Measurements from ENCODE around the gene CLK3.

The CLK3 gene

GRCh38 chr15:74615508-74616365, at the start of gene CLK3:
TSS of gene CLK3 (plus strand) at chr15:74615836. CDS start at chr15:74619197, 3,361 bp downstream.
- Histone ChIP-seq H3K27ac (ENCODE audit: low read length) (peak within 1 kb of the TSS; percentile 98), H3K4me1 (ENCODE audit: control insufficient read depth in 1 of 2, insufficient read depth in 2 of 2, low read length in 2 of 2) (peaks cover 6 to 32% of the 10 kb centered on the region in 2 donors), H3K4me3 (ENCODE audit: low read depth in 1 of 2, low read length in 2 of 2) (peak within 1 kb of the TSS; percentile 89 to 94)

GRCh38 chr15:74568594-74568993, 47.0 kb upstream of the CLK3 start:
- peaks cover 11 to 12% of the 10 kb centered on the region in 2 donors for H3K36me3 ChIP-seq (ENCODE audit: control insufficient read depth in 1 of 2, insufficient read depth in 2 of 2, low read length in 2 of 2)
- H3K27ac ChIP-seq (ENCODE audit: low read length): no peak overlapping the region
- H3K27me3 ChIP-seq (ENCODE audit: low read depth, low read length): no peaks in the 10 kb centered on the region
- no peaks in the 10 kb centered on the region for H3K9me3 ChIP-seq (ENCODE audit: control insufficient read depth in 1 of 2, low read length in 2 of 2)
- peaks cover 0 to 4% of the 10 kb centered on the region in 2 donors for H3K4me1 ChIP-seq (ENCODE audit: control insufficient read depth in 1 of 2, insufficient read depth in 2 of 2, low read length in 2 of 2)
- H3K4me3 ChIP-seq (ENCODE audit: low read depth in 1 of 2, low read length in 2 of 2): no peak overlapping the region

More at GRCh38 chr15:74615508-74616365, at the start of gene CLK3:
- Histone ChIP-seq H3K27me3 (ENCODE audit: low read depth, low read length) (no peaks in the 10 kb centered on the region), H3K36me3 (ENCODE audit: control insufficient read depth in 1 of 2, insufficient read depth in 2 of 2, low read length in 2 of 2) (peaks cover 16 to 19% of the 10 kb centered on the region in 2 donors), H3K9me3 (ENCODE audit: control insufficient read depth in 1 of 2, low read length in 2 of 2) (no peaks in the 10 kb centered on the region)

DNA sequence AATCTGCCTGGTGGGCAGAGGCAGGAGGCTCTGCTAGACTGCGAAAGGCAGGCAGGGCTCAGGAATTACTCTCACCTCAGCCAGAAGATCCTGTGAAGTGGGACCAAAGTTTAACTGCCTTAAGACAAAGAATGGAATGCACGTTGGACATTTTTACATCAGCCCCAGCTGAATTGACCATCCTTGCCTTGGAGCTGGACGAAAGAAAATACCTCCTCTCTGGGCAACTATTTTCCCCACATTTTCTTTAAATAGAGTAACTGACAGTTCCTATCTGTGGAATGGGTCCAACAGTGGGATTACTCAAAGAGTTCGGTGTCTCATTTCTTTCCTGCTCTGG, 45.9 kb upstream of the CLK3 start:
- H3K36me3 ChIP-seq (ENCODE audit: control insufficient read depth in 1 of 2, insufficient read depth in 2 of 2, low read length in 2 of 2): peaks cover 17 to 21% of the 10 kb centered on the region in 2 donors
- no peaks in the 10 kb centered on the region for H3K9me3 ChIP-seq (ENCODE audit: control insufficient read depth in 1 of 2, low read length in 2 of 2)
- H3K27ac ChIP-seq (ENCODE audit: low read length): no peak overlapping the region
- no peak overlapping the region for H3K4me3 ChIP-seq (ENCODE audit: low read depth in 1 of 2, low read length in 2 of 2)
- H3K4me1 ChIP-seq (ENCODE audit: control insufficient read depth in 1 of 2, insufficient read depth in 2 of 2, low read length in 2 of 2): peaks cover 0 to 4% of the 10 kb centered on the region in 2 donors
- H3K27me3 ChIP-seq (ENCODE audit: low read depth, low read length): no peaks in the 10 kb centered on the region

GRCh38 chr15:74571191-74571590, 44.4 kb upstream of the CLK3 start:
- no peak overlapping the region for H3K27ac ChIP-seq (ENCODE audit: low read length)
- peaks cover 24 to 34% of the 10 kb centered on the region in 2 donors for H3K36me3 ChIP-seq (ENCODE audit: control insufficient read depth in 1 of 2, insufficient read depth in 2 of 2, low read length in 2 of 2)

GRCh38 chr15:74573987-74574386, 41.6 kb upstream of the CLK3 start:
- H3K9me3 ChIP-seq (ENCODE audit: control insufficient read depth in 1 of 2, low read length in 2 of 2): no peaks in the 10 kb centered on the region
- no peak overlapping the region for H3K27ac ChIP-seq (ENCODE audit: low read length)
- no peaks in the 10 kb centered on the region for H3K27me3 ChIP-seq (ENCODE audit: low read depth, low read length)
- no peak overlapping the region for H3K4me3 ChIP-seq (ENCODE audit: low read depth in 1 of 2, low read length in 2 of 2)
- H3K4me1 ChIP-seq (ENCODE audit: control insufficient read depth in 1 of 2, insufficient read depth in 2 of 2, low read length in 2 of 2): peaks cover 0 to 4% of the 10 kb centered on the region in 2 donors
- H3K36me3 ChIP-seq (ENCODE audit: control insufficient read depth in 1 of 2, insufficient read depth in 2 of 2, low read length in 2 of 2): peaks cover 24 to 42% of the 10 kb centered on the region in 2 donors

More at GRCh38 chr15:74571191-74571590, 44.4 kb upstream of the CLK3 start:
- H3K4me3 ChIP-seq (ENCODE audit: low read depth in 1 of 2, low read length in 2 of 2): no peak overlapping the region
- peaks cover 0 to 4% of the 10 kb centered on the region in 2 donors for H3K4me1 ChIP-seq (ENCODE audit: control insufficient read depth in 1 of 2, insufficient read depth in 2 of 2, low read length in 2 of 2)
- H3K27me3 ChIP-seq (ENCODE audit: low read depth, low read length): no peaks in the 10 kb centered on the region
- H3K9me3 ChIP-seq (ENCODE audit: control insufficient read depth in 1 of 2, low read length in 2 of 2): no peaks in the 10 kb centered on the region

GRCh38 chr15:74578496-74578994, 37.1 kb upstream of the CLK3 start:
- peaks cover 21 to 36% of the 10 kb centered on the region in 2 donors for H3K36me3 ChIP-seq (ENCODE audit: control insufficient read depth in 1 of 2, insufficient read depth in 2 of 2, low read length in 2 of 2)
- H3K4me1 ChIP-seq (ENCODE audit: control insufficient read depth in 1 of 2, insufficient read depth in 2 of 2, low read length in 2 of 2): no peaks in the 10 kb centered on the region

GRCh38 chr15:74579001-74579400, 36.6 kb upstream of the CLK3 start:
- no peak overlapping the region for H3K4me3 ChIP-seq (ENCODE audit: low read depth in 1 of 2, low read length in 2 of 2)
- H3K9me3 ChIP-seq (ENCODE audit: control insufficient read depth in 1 of 2, low read length in 2 of 2): no peaks in the 10 kb centered on the region
- no peaks in the 10 kb centered on the region for H3K4me1 ChIP-seq (ENCODE audit: control insufficient read depth in 1 of 2, insufficient read depth in 2 of 2, low read length in 2 of 2)
- no peak overlapping the region for H3K27ac ChIP-seq (ENCODE audit: low read length)
- peaks cover 20 to 33% of the 10 kb centered on the region in 2 donors for H3K36me3 ChIP-seq (ENCODE audit: control insufficient read depth in 1 of 2, insufficient read depth in 2 of 2, low read length in 2 of 2)
- no peaks in the 10 kb centered on the region for H3K27me3 ChIP-seq (ENCODE audit: low read depth, low read length)

More at GRCh38 chr15:74578496-74578994, 37.1 kb upstream of the CLK3 start:
- H3K9me3 ChIP-seq (ENCODE audit: control insufficient read depth in 1 of 2, low read length in 2 of 2): no peaks in the 10 kb centered on the region
- no peak overlapping the region for H3K27ac ChIP-seq (ENCODE audit: low read length)
- no peaks in the 10 kb centered on the region for H3K27me3 ChIP-seq (ENCODE audit: low read depth, low read length)
- H3K4me3 ChIP-seq (ENCODE audit: low read depth in 1 of 2, low read length in 2 of 2): no peak overlapping the region

- H3K4me3 ChIP-seq (ENCODE audit: low read depth in 1 of 2, low read length in 2 of 2): no peak overlapping the region
These were observed 34.9 kb upstream of the CLK3 start for GRCh38 chr15:74580538-74581350.

DNA sequence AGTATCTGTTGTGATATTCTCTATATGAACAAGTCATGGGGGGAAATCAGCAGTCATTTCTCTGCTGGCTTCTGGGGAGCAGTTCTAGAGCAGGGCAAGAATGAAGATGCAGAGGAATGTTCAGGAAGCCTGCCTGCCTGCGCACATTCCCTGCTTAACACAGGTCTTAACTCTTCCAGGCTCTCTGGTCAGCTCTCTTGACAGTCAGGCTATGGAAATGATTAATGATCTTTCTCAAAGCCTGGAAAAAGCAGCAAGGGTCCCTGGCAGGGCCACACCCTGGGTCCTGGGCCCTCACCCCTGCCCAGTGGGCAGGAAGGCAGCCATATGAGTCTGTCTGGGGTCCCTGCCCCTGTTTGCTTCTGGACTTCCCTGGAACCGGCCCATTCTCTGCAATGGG, 31.4 kb upstream of the CLK3 start:
- Histone ChIP-seq H3K36me3 (ENCODE audit: control insufficient read depth in 1 of 2, insufficient read depth in 2 of 2, low read length in 2 of 2) (peaks cover 6 to 8% of the 10 kb centered on the region in 2 donors), H3K9me3 (ENCODE audit: control insufficient read depth in 1 of 2, low read length in 2 of 2) (no peaks in the 10 kb centered on the region), H3K4me3 (ENCODE audit: low read depth in 1 of 2, low read length in 2 of 2) (no peak overlapping the region), H3K27ac (ENCODE audit: low read length) (no peak overlapping the region), H3K27me3 (ENCODE audit: low read depth, low read length) (no peaks in the 10 kb centered on the region), H3K4me1 (ENCODE audit: control insufficient read depth in 1 of 2, insufficient read depth in 2 of 2, low read length in 2 of 2) (no peaks in the 10 kb centered on the region)

More at GRCh38 chr15:74580538-74581350, 34.9 kb upstream of the CLK3 start:
- Histone ChIP-seq H3K4me1 (ENCODE audit: control insufficient read depth in 1 of 2, insufficient read depth in 2 of 2, low read length in 2 of 2) (no peaks in the 10 kb centered on the region), H3K27ac (ENCODE audit: low read length) (no peak overlapping the region), H3K36me3 (ENCODE audit: control insufficient read depth in 1 of 2, insufficient read depth in 2 of 2, low read length in 2 of 2) (peaks cover 8 to 18% of the 10 kb centered on the region in 2 donors), H3K27me3 (ENCODE audit: low read depth, low read length) (no peaks in the 10 kb centered on the region), H3K9me3 (ENCODE audit: control insufficient read depth in 1 of 2, low read length in 2 of 2) (no peaks in the 10 kb centered on the region)

DNA sequence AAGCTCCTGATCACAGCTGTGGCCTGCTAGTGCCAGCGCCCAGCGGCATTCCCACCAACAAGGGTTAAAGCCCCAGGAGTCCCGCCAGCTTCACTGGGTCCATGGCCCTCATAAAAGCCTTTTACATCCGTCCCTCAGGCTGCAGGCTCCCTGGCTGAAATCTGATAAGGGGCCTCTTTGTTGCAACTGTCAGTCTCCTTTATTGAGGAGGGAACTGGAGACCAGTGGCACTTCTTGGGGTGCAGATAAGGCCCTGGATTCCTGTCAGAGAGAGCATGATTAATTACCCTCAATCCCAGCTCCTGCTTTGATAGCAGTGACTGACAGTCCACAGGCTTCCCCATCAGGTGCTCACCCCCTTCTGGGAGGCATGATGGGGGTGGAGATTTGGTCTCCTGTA, 30.9 kb upstream of the CLK3 start:
- no peaks in the 10 kb centered on the region for H3K27me3 ChIP-seq (ENCODE audit: low read depth, low read length)
- no peaks in the 10 kb centered on the region for H3K9me3 ChIP-seq (ENCODE audit: control insufficient read depth in 1 of 2, low read length in 2 of 2)
- no peaks in the 10 kb centered on the region for H3K4me1 ChIP-seq (ENCODE audit: control insufficient read depth in 1 of 2, insufficient read depth in 2 of 2, low read length in 2 of 2)
- no peak overlapping the region for H3K27ac ChIP-seq (ENCODE audit: low read length)
- H3K4me3 ChIP-seq (ENCODE audit: low read depth in 1 of 2, low read length in 2 of 2): no peak overlapping the region
- peaks cover 6 to 8% of the 10 kb centered on the region in 2 donors for H3K36me3 ChIP-seq (ENCODE audit: control insufficient read depth in 1 of 2, insufficient read depth in 2 of 2, low read length in 2 of 2)

- H3K4me3 ChIP-seq (ENCODE audit: low read depth in 1 of 2, low read length in 2 of 2): no peak overlapping the region
- H3K4me1 ChIP-seq (ENCODE audit: control insufficient read depth in 1 of 2, insufficient read depth in 2 of 2, low read length in 2 of 2): no peaks in the 10 kb centered on the region
- H3K27ac ChIP-seq (ENCODE audit: low read length): no peak overlapping the region
- H3K36me3 ChIP-seq (ENCODE audit: control insufficient read depth in 1 of 2, insufficient read depth in 2 of 2, low read length in 2 of 2): peaks cover 6 to 8% of the 10 kb centered on the region in 2 donors
- H3K9me3 ChIP-seq (ENCODE audit: control insufficient read depth in 1 of 2, low read length in 2 of 2): no peaks in the 10 kb centered on the region
- no peaks in the 10 kb centered on the region for H3K27me3 ChIP-seq (ENCODE audit: low read depth, low read length)
These were observed 30.4 kb upstream of the CLK3 start for GRCh38 chr15:74585191-74585590.
